ENCODE measurements around the gene LARP1B.
"Not testable (repeated sequence)": the region's sequence is repeated elsewhere in the genome, so short reads cannot be mapped to it uniquely, and the experiment has no call there.

LARP1B gene

GRCh38 chr4:128060699-128061565 lies at the start of gene LARP1B:
LARP1B (plus strand) TSS chr4:128061312; CDS start chr4:128074952, 13,640 bp downstream.
- no peak for FAIRE-seq

GRCh38 chr4:128025319-128025718 lies 35.8 kb upstream of the LARP1B start:
- no peak for FAIRE-seq

GRCh38 chr4:128029907-128030306 lies 31.2 kb upstream of the LARP1B start:
- no peak for FAIRE-seq

GRCh38 chr4:128031756-128032384 lies 29.2 kb upstream of the LARP1B start:
- no peak for FAIRE-seq

- FAIRE-seq, result peak; percentile 7
Observed at GRCh38 chr4:128039568-128039967, 21.5 kb upstream of the LARP1B start.

GRCh38 chr4:128047019-128047418 lies 14.1 kb upstream of the LARP1B start:
- FAIRE-seq, result not testable (repeated sequence)

- not testable (repeated sequence) for FAIRE-seq
Observed at GRCh38 chr4:128047514-128047913, 13.6 kb upstream of the LARP1B start.

GRCh38 chr4:128051229-128051628 lies 9.9 kb upstream of the LARP1B start:
- FAIRE-seq, result not testable (repeated sequence)

GRCh38 chr4:128054907-128055306 lies 6.2 kb upstream of the LARP1B start:
- FAIRE-seq, result not testable (repeated sequence)

- FAIRE-seq, result not testable (repeated sequence)
Observed at GRCh38 chr4:128055441-128056206, 5.5 kb upstream of the LARP1B start.

- no peak for FAIRE-seq
Observed at GRCh38 chr4:128056396-128056795, 4.7 kb upstream of the LARP1B start.

- FAIRE-seq, result no peak
Observed at GRCh38 chr4:128060121-128060698, 902 bp upstream of the LARP1B start.

GRCh38 chr4:128061566-128062536 lies 739 bp downstream of the LARP1B start:
- no peak for FAIRE-seq

- FAIRE-seq, result not testable (repeated sequence)
Observed at GRCh38 chr4:128066453-128066820, 5.3 kb downstream of the LARP1B start.

GRCh38 chr4:128068918-128069317 lies 7.8 kb downstream of the LARP1B start:
- FAIRE-seq, result no peak

- FAIRE-seq, result no peak
Observed at GRCh38 chr4:128076464-128076863, 15.4 kb downstream of the LARP1B start.

- not testable (repeated sequence) for FAIRE-seq
Observed at GRCh38 chr4:128095293-128095692, 34.2 kb downstream of the LARP1B start.

GRCh38 chr4:128107766-128108165 lies 46.7 kb downstream of the LARP1B start:
- no peak for FAIRE-seq

- FAIRE-seq, result no peak
Observed at GRCh38 chr4:128123036-128123435, 61.9 kb downstream of the LARP1B start.

GRCh38 chr4:128130621-128131020 lies 69.5 kb downstream of the LARP1B start:
- no peak for FAIRE-seq

- FAIRE-seq, result no peak
Observed at GRCh38 chr4:128134925-128135324, 73.8 kb downstream of the LARP1B start.

- FAIRE-seq, result no peak
Observed at GRCh38 chr4:128135391-128135790, 74.3 kb downstream of the LARP1B start.

Data from TTC549 (cell line).